CD4-positive, alpha-beta T cell treated with Interleukin-4 for 4 hours (primary cell): Measurements from ENCODE around the gene URGCP.

Experiments used
- DNase-seq: peaks from one replicate; pipeline ENCODE4 v3.0.0-alpha.2; 2020

Gene URGCP, protein sequence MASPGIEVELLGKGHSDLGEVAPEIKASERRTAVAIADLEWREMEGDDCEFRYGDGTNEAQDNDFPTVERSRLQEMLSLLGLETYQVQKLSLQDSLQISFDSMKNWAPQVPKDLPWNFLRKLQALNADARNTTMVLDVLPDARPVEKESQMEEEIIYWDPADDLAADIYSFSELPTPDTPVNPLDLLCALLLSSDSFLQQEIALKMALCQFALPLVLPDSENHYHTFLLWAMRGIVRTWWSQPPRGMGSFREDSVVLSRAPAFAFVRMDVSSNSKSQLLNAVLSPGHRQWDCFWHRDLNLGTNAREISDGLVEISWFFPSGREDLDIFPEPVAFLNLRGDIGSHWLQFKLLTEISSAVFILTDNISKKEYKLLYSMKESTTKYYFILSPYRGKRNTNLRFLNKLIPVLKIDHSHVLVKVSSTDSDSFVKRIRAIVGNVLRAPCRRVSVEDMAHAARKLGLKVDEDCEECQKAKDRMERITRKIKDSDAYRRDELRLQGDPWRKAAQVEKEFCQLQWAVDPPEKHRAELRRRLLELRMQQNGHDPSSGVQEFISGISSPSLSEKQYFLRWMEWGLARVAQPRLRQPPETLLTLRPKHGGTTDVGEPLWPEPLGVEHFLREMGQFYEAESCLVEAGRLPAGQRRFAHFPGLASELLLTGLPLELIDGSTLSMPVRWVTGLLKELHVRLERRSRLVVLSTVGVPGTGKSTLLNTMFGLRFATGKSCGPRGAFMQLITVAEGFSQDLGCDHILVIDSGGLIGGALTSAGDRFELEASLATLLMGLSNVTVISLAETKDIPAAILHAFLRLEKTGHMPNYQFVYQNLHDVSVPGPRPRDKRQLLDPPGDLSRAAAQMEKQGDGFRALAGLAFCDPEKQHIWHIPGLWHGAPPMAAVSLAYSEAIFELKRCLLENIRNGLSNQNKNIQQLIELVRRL

DNA sequence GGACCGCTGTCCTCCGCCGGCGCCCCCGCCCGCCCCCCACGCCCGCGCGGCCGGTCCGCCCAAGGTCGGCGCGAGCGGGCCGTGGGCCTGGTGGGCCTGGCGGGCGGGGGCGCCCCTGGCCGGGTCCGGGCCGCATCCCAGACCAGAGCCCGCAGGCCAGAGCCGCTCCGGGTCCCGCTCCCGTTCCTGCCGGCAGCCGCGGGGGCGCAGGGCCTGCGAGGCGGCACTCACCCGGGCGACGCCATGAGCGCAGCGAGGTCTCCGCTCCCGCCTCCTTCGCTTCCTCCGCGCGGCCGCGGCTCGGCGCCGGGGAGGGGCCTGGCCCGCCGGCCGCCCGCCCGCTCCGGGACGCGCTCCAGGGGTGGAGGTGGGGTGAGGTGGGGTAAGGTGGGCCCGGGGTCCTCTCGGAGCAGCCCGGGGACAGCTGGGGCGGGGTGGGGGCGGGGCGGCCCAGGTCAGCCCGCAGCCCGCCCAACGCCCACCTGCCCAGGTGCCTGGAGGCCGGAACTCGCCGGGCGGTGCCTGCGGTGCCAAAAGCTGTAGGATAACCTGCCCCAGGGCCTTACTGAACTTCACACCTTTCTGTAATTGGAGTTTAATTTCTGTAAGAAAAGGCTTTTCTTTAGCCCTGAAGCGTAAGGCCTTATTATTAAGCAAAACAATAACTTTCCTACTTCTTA, at the start of gene URGCP:
Gene URGCP (minus strand): TSS at position 266 of the 680 bp plus-strand sequence. CDS start 21 bp downstream, at position 245.
- DNase-seq = peak; percentile 41

DNA sequence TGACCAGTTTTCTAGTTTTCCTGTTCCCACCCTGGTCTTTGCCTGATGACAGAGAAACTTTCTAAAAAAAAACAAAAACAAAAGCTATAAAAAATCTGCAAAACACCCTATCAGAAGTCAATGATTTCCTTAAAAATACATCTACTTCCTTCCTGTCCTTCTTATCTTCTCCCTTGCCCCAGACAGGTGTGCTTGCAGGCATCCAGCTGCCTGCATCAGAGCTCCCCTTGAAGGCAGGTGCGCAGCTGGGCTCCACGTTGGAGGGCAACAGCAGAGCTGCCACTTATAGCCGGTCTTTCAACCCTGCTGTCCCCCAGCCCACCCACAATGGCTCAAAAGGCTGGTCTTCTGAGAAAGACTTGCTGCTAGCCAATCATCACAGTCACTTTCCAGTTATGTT, 49.6 kb upstream of the URGCP start:
- no peak for DNase-seq

DNA sequence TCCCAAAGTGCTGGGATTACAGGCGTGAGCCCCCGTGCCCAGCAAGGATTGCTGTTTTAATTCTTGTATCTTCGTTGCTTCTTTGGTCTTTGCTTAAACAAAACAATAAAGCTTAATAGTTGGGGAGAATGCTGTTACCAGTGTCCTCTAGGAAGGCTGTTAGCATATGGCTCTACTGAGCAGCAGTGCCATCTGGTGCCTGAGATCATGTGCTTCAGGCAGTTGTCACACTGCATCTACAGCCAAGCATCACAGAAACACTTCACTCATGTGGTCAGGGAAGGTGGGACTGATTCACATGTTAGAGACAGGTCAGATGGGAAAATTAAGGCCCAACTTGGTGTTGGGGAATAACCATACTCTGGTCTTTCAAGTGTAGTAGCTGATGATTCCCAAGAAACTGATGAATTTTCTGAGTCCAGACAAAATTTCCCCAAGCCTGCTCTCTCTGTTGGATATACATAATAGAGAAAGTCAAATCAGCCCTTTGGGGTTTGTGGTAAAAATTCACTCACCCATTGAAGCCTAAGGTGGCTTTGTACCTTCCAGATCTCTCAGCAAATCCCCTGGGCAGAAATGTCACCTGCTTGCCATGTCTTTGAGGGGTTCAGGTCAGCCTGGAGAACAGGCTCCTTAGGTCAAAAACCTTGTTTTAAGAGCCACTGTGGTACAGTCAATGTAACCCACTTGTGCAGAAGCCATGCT, 48.3 kb upstream of the URGCP start:
- no peak for DNase-seq

DNA sequence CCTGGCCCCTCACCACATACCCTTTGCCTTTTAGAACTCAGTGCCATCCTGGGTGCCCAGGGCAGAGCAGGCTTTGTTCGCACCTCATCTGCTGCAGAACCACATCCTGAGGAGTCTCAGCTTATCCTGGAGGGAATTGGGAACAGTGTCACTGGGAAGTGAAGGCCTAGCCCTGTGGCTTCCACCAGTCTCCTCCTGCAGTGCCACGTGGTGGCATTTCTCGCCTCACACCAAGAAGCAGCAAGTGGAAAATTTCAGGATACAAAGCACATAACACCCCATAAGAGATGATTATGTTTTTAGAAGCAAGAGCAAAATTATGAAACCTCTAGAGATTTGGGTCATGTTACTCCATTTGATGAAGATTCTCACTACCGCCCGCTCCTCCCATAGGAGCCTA, 46.7 kb upstream of the URGCP start:
- DNase-seq = no peak

DNA sequence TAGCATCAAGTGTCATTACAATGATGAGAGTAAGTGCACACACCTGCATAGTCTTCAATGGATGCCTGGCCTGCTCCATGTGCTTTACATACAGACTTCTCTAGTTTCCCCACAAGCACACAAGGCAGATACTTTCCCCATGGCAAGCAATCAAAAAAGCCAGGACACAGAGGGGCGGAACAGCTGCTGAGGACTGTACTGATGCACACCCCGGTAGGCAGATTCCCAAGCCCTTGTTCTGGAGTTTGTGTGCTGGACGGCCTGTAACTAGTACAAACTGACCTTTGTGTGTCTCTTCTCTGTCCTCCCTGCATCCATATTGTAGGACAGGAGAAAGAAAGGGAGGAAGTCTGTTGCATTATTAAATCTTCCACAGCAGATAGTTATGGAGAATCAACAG, 45.6 kb upstream of the URGCP start:
- DNase-seq = no peak

DNA sequence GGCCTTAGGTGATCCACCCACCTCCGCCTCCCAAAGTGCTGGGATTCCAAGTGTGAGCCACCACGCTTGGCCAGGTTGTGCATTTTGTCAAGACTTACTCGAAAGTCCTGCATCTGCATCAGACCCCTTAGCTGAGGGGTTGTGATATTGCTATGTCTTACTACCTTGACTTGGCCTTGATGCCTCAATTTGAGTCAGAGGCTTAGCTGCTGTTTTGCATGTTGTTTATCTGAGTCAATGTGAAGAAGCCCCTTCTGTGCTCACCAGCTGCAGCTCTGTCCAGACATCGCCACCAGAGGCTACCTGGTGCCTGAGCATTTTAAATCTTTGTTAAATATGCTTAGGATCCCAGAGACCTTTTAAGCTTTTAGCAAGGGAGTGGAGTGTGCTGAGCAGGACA, 37.9 kb upstream of the URGCP start:
- no peak for DNase-seq

DNA sequence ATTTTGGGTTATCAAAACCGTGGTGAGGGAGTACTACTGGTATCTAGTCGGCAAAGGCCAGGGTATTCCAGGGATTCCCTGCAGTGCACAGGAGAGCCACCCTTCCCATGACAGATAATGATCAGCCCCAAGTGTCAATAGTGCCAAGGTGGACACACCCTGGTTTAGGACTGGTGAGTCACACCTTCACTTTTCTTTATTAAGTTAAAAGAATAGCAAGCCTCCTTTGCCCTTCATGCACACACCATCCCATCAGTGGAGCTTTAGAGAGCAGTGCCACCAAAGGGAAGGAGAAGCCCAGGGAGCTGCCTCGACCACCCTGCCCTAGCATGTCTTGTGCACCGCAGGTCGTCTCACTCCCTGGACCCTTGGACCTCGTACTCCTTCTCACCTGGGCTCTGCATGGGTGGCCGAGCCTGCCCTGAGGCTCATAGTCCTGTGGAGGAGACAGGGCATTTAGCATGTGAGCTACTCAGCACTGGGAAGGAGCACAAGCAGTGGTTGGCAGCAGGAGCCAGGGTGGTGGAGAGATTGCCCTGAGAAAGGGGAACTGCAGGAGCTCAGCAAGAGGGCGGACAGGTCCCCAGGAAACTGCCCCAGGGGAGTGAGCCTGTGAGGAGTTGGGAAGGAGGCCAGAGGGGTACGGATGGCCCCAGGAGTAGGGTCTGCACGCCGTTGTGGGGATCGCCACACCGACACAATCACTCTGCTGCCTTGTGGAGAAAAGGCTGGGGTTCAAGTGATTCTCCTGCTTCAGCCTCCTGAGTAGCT, 37.2 kb upstream of the URGCP start:
- no peak for DNase-seq

DNA sequence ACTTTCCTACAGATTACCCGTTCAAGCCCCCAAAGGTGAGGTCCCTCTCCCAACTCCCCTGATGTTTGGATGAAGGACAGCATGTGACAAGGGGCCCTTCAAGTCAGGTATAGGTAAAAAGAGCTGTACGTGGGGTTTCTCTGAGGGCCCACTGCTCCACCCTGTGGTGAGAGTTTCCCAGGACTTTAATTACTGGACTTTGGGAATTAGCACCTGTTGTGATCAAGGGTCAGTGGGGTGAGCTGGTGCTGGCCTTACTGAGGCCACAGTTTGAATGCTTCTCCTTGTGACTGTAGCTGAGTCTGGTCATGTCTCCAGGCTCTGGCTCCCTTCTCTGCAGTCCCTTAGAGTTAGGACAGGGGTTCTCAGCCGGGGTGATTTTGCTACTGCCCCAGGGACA, 36.6 kb upstream of the URGCP start:
- no peak for DNase-seq

DNA sequence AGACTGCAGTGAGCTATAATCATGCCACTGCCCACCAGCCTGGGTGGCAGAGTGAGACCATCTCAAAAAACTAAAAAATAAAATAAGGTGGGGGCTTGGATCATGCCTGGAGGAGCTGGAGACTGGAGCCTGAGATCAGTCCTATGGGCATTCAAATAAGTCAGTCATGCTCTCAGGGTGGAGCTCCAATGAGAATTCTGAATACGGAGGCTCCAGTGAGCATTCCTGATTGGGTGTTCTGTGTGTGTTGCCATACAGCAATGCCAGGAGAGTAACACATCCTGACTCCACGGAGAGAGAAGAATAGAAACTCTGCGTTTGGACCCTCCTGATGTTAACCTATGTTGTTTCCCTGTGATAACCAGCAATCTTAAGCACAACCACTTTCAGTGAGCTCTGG, 35.9 kb upstream of the URGCP start:
- DNase-seq = no peak

DNA sequence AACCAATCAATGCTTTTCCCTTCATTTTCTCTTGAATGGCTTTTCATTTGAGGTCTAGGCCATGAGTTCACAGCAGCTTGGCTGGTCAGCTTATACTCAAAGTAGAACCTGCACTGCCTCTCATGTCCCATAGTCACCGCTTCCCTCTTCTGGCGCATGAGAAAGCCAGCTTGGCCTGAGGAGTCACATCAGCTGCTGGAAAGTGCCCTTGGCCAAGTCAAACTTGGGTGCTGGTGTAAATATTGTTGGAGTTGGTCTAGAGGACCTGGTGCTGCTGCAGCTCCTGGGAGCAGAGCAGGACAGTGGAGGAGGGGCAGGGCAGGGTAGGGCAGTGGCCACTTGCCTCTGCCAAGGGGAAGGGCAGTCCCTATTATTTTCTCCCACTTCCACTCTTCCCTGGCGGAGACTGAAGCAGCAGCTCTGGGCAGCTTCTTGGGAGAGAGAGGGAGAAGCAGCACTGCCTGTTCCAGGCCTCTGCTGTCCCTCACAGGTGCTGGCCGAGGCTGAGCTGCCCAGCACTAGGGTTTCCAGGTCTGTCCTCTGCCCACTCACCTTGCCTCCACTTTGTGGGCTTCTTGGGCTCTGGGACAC, 32.6 kb upstream of the URGCP start:
- DNase-seq = no peak

DNA sequence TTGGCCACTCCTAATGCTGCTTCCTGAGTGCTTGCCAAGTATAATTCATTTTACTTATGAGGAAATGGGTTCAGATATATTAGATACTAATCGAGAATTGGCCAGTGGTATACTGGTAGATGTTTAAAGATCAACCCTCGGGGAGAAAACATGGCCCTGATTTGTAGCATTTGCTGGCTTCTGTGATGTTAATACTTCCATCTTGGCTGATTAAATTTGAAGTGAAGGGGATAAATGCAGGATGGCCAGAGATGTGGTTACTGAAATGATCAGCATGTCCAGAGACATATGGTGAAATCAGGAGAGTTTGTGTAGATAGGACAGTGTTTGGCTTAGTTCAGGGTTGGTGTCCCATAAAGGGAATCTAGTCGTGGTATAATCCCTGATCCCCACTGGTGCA, 31.0 kb upstream of the URGCP start:
- no peak for DNase-seq

DNA sequence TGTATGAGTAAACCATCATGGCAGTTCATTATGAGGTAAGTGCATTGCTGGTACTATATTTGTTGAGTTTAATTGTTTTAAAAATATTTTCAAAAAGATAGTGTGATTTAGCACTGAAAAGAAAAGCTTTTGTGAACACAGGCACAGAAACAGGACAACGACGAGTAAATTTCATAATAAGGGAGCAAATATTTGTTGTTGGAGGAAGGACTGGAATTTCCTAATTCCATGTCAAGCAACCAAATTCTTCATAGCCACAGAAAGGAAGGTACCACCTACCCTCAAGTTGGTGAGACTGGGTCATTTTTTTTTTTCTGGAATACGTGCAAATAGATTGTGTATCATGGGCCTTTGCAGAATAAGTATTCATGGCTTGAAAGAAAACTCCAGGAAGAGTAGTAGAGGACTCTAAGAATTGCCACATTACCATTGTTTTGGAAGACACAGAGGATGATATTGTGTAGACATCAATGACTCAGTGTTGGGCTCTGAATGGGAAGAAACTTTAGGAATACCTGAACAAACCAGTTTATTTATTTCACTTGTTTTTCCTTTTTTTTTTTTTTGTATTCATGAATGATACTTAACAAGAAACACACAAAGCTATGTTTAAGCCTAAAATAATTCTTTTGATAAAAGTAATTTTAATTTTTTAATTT, 27.6 kb upstream of the URGCP start:
- DNase-seq = no peak

DNA sequence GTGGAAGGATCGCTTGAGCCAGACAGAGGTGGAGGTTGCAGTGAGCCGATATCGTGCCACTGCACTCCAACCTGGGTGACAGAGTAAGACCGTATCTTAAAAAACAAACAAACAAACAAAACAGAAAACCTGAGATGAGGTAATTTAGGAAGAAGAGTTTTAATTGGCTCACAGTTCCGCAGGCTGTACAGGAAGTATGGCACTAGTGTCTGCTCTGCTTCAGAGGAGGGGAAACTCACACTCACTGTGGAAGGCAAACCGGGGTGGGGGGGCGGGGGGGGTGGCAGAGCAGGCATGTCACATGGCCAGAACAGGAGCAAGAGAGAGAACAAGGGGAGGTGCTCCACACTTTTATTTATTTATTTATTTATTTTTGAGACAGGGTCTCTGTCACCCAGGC, 24.9 kb upstream of the URGCP start:
- no peak for DNase-seq

DNA sequence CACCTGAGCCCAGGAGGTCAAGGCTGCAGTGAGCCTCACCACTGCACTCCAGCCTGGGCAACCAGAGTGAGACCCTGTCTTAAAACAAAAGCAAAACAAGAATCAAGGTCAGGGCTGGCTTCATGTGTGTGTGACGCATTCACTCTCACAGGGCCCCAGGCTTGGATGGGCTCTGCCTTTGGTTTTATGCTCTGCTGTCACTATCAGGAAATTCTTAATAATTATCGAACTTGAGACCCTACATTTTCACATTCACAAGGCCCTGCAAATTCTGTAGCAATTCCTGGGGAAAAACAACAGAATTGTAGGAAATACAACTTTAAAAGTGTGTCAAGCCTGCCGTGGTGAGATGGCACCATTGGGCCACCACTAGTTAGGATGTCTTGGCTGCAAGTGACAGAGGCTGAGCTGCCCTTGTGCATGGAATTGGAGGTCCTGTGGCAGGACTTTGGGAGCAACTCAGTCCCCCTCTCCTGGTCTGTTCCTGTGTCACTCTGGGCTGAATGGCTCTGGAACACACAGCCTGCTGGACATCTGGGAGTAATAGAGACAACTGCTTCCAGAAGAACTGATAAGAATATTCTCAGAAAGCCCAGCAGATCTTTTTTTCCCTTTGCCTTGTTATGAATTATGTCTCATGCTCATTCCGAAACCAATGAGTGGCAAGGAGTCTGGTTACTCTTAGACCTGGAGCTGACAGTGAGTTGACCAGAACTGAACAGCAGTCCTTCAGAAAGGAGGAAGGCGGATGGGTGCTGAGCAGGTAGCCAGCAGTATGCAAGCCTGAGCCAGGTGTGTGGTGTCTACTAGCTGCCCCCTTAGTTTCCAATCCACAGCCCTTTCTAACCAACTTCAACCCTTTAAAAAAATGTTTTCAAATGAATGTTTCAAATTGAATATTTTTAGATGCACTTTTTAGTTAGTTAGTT, 23.4 kb upstream of the URGCP start:
- DNase-seq = no peak

DNA sequence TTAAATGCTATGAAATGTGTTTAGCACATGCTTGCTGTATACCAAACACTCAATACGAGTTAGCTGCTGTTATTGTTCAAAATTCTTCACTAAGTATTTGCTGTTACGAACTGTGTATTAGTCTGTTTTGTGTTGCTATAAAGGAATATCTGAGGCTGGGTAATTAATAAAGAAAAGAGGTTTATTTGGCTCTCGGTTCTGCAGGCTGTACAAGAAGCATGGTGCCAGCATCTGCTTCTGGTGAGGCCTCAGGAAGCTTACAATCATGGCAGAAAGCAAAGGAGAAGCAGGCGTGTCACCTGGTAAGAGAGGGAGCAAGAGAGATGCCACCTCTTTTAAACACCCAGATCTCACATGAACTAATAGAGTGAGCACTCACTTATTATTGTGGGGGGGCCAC, 21.4 kb upstream of the URGCP start:
- DNase-seq = no peak

DNA sequence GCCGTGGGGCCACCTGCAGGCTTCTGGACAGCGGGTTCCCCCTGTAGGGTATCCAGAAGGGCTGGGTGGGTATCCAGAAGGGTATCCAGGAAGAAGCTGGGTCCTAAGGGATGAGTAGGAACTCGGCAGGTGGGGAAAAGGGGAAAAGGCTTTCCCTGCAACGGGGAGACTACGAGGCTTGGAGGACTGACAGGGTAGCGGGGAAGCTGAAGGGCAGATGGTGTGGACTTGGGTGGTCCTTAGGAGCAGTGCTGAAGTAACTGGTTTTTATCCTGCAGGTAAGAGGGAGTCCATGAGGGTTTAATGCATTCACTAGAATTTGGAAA, 20.4 kb upstream of the URGCP start:
- no peak for DNase-seq

DNA sequence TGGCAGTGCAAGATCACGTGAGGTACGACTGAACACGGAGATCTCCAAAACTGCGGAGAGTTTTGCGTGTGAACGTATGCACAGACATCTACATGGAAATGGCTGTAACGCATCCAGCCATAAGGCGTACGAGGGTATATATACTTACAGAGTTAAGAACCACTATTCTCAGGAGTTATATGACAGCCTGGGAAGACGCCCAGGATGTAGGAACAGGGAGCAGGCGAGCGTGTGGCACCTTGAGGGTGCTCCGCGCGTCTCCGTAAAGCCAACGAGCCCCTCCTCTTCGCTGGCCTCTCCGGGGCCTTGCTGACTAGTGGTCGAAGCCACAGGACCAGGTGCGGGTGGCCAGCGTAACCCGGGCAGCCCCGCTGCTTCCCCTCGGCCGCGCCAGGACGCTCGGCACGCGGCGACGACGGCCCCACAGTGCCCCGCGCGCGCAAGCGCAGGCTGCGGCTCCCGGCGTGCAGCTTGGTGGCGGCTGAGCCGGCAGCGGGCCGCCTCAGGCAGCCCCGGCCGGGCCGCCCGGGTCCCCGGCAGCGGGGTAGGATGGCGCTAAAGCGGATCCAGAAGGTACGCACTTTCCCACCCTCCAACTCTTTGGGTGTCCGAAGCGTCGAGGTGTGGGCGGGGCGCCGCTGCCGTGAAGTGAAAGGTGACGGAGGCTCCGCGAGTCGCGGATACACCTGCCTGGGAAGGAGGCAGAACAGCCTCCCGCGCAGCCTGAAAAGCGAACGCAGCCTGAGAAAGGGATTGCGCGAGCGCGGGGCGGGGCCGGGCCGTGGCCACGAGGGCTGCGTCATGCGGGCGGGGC, 19.8 kb upstream of the URGCP start, which contains the start of gene UBE2D4:
Gene UBE2D4 (plus strand): TSS at position 453 of the 814 bp plus-strand sequence. CDS start 97 bp downstream, at position 550.
- peak; percentile 83 for DNase-seq

DNA sequence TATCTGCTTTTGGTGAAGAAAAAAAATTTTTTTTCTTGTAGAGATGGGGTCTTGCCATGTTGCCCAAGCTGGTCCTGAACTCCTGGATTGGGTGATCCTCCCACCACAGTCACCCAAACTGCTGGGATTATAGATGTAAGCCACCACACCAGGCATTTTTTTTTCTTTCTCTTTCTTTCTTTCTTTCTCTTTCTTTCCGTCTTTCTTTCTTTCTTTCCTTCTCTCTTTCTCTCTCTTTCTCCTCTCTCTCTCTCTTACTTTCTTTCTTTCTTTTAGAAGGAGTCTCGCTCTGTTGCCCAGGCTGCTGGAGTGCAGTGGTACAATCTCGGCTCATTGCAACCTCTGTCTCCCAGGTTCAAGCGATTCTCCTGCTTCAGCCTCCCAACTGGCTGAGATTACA, 16.3 kb upstream of the URGCP start:
- DNase-seq = no peak

DNA sequence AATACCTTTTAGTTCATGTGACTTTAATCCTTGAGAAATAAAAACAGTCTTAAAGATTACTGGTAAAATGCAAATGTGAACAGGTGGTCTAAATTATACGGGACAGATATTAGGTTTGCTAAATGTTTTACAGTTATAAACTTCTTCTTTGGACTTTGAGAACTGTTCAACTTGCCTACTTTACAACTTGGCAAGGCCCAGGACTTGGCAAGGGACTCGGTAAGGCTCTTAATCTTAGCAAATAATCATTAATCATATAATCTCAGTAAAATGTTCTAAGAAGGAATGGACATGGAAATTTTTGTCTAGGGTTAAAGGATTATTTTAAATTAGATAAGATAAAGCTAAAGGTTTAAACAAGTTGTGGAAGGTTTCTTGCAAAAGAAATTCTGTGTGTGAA, 15.0 kb upstream of the URGCP start:
- no peak for DNase-seq
